Measurements from ENCODE around the gene MXD1. TPM values are rescaled to one million over a fixed set of nuclear protein-coding genes. Genes with fewer than 3 reads are reported as not detected.
A peak's percentile ranks its signal among the peaks of the same experiment; 100 is the strongest.

The MXD1 gene
- total RNA-seq, 1 experiment from 2014 or later = 3.7 TPM

DNA sequence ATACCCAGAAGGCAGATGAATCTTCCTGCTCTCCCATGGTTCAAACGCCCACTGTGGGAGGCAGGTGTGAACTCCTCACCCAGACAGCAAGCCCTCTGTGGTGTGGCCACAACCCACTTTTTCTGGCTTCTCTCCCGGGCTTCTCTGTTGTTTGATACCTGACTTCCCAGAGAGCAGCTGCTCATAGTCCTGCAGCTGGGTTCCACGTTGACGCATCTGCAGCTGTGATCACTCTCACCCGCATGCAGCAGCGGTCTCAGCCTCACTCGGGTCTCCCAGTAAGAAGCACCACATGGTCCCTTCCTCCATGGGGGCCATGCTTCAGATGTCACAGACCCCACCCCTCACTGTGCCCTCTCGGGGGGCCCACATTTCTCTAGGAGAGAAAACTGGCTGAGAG is 43.1 kb downstream of the MXD1 start:
- no peak overlapping the region for H2BK120ac ChIP-seq (ENCODE audit: low read depth, low read length, poor library complexity, severe bottlenecking)
- DNase-seq = peak; percentile 20
- no peak overlapping the region for H2BK5ac ChIP-seq (ENCODE audit: insufficient read length, low read length)
- TF ChIP-seq, protein P1, sequence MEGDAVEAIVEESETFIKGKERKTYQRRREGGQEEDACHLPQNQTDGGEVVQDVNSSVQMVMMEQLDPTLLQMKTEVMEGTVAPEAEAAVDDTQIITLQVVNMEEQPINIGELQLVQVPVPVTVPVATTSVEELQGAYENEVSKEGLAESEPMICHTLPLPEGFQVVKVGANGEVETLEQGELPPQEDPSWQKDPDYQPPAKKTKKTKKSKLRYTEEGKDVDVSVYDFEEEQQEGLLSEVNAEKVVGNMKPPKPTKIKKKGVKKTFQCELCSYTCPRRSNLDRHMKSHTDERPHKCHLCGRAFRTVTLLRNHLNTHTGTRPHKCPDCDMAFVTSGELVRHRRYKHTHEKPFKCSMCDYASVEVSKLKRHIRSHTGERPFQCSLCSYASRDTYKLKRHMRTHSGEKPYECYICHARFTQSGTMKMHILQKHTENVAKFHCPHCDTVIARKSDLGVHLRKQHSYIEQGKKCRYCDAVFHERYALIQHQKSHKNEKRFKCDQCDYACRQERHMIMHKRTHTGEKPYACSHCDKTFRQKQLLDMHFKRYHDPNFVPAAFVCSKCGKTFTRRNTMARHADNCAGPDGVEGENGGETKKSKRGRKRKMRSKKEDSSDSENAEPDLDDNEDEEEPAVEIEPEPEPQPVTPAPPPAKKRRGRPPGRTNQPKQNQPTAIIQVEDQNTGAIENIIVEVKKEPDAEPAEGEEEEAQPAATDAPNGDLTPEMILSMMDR (conservative IDR thresholded peaks at IDR 0.05) = no peak
- H2BK15ac ChIP-seq (ENCODE audit: low read depth, low read length) = no peak overlapping the region; the same call in 1 of the 2 replicates
- H3K14ac ChIP-seq (ENCODE audit: insufficient read depth, low read length) = no peak overlapping the region
- no peaks in the 10 kb centered on the region for H3K9me3 ChIP-seq (ENCODE audit: control insufficient read depth, low read depth, low read length)
- H3K36me3 Mint-ChIP-seq (ENCODE audit: insufficient read depth in 1 of 3, low read depth in 3 of 3) = no peaks in the 10 kb centered on the region
- no peak overlapping the region for H3K56ac ChIP-seq (ENCODE audit: insufficient read length, low read depth, low read length)
- 0 out of 7 replicates have a peak overlapping the region, but pooled peaks of 1 of the 3 experiments have one; percentile 45 for H3K27ac Mint-ChIP-seq
- H4K5ac ChIP-seq (ENCODE audit: insufficient read length, low read depth, low read length) = no peak overlapping the region
- WGBS (ENCODE audit: extremely low coverage, insufficient read length, low lambda C conversion rate) = no CpG with 5 or more reads among the region's 8 CpGs
- H3T11ph ChIP-seq (ENCODE audit: low read length) = no peak overlapping the region
- H3K4ac ChIP-seq (ENCODE audit: low read depth, low read length) = no peak overlapping the region
- H2BK20ac ChIP-seq (ENCODE audit: low read depth, low read length, poor library complexity, severe bottlenecking) = no peak overlapping the region
- H4K91ac ChIP-seq (ENCODE audit: insufficient read length, low read depth, low read length) = no peak overlapping the region
- no peak overlapping the region for H3K18ac ChIP-seq (ENCODE audit: insufficient read length, low read depth, low read length)
- H3K79me2 ChIP-seq (ENCODE audit: insufficient read depth, low read length) = no peaks in the 10 kb centered on the region
- H3K27me3 Mint-ChIP-seq (ENCODE audit: low read depth) = peaks cover 12% of the 10 kb centered on the region
- no peak overlapping the region for H4K8ac ChIP-seq (replicated peaks; ENCODE audit: insufficient read length, low read depth, low read length)
- no peak overlapping the region for H3K4me3 Mint-ChIP-seq
- H3K4me2 ChIP-seq (ENCODE audit: insufficient read depth, insufficient read length, low read length) = no peak overlapping the region
- H3K27me3 ChIP-seq (ENCODE audit: insufficient read depth, low read length) = no peaks in the 10 kb centered on the region
- no peak overlapping the region for H2BK12ac ChIP-seq (ENCODE audit: insufficient read length, low read depth, low read length)
- H3K23ac ChIP-seq (ENCODE audit: insufficient read length, low read depth, low read length) = no peak overlapping the region
- no peaks in the 10 kb centered on the region for H3K79me1 ChIP-seq (ENCODE audit: insufficient read depth, low read depth, low read length, poor library complexity, severe bottlenecking)
- H2AK5ac ChIP-seq (ENCODE audit: insufficient read length, low read length) = no peak overlapping the region
- H3K9me3 Mint-ChIP-seq = no peaks in the 10 kb centered on the region
- H3K4me1 ChIP-seq (ENCODE audit: insufficient read depth, low read length) = no peaks in the 10 kb centered on the region
- no peaks in the 10 kb centered on the region for H4K20me1 ChIP-seq (ENCODE audit: control insufficient read depth, insufficient read depth, insufficient read length)
- H3K23me2 ChIP-seq (ENCODE audit: insufficient read length, low read depth, low read length, poor library complexity, severe bottlenecking) = no peaks in the 10 kb centered on the region
- H2AFZ ChIP-seq (ENCODE audit: low read length) = no peak overlapping the region
- H3K4me1 Mint-ChIP-seq = peaks cover 3 to 5% of the 10 kb centered on the region in 2 experiments; a peak in 1 of 4 replicates
- no peak overlapping the region for H3K27ac ChIP-seq (ENCODE audit: insufficient read length, low read depth, low read length)
- no peak overlapping the region for H3K9ac ChIP-seq (ENCODE audit: extremely low read depth, insufficient read length, low read length)

All from H9 (cell line).